Measurements from ENCODE around the gene SORL1.

SORL1 gene

GRCh38 chr11:121437686-121438078 lies 14.4 kb upstream of the SORL1 start:
- TF ChIP-seq CTCF (conservative IDR thresholded peaks at IDR 0.05; ENCODE audit: low read depth, low read length) = no peak
- no peak for DNase-seq (ENCODE audit: low read depth)
- no peak overlapping the region for H3K4me3 ChIP-seq (ENCODE audit: low read length)

- no peak for TF ChIP-seq CTCF (conservative IDR thresholded peaks at IDR 0.05; ENCODE audit: low read depth, low read length)
- no peak for DNase-seq (ENCODE audit: low read depth)
- H3K4me3 ChIP-seq (ENCODE audit: low read length) = no peak overlapping the region
Observed at GRCh38 chr11:121439337-121439736, 12.8 kb upstream of the SORL1 start.

GRCh38 chr11:121439759-121440158 lies 12.4 kb upstream of the SORL1 start:
- no peak overlapping the region for H3K4me3 ChIP-seq (ENCODE audit: low read length)
- DNase-seq (ENCODE audit: low read depth) = no peak
- TF ChIP-seq CTCF (conservative IDR thresholded peaks at IDR 0.05; ENCODE audit: low read depth, low read length) = no peak

- TF ChIP-seq CTCF (conservative IDR thresholded peaks at IDR 0.05; ENCODE audit: low read depth, low read length) = no peak
- DNase-seq (ENCODE audit: low read depth) = no peak
- no peak overlapping the region for H3K4me3 ChIP-seq (ENCODE audit: low read length)
Observed at GRCh38 chr11:121441521-121441920, 10.6 kb upstream of the SORL1 start.

- no peak for DNase-seq (ENCODE audit: low read depth)
- no peak for TF ChIP-seq CTCF (conservative IDR thresholded peaks at IDR 0.05; ENCODE audit: low read depth, low read length)
- no peak overlapping the region for H3K4me3 ChIP-seq (ENCODE audit: low read length)
Observed at GRCh38 chr11:121443688-121444275, 8.3 kb upstream of the SORL1 start.

GRCh38 chr11:121444526-121444925 lies 7.6 kb upstream of the SORL1 start:
- DNase-seq (ENCODE audit: low read depth) = no peak
- H3K4me3 ChIP-seq (ENCODE audit: low read length) = no peak overlapping the region
- no peak for TF ChIP-seq CTCF (conservative IDR thresholded peaks at IDR 0.05; ENCODE audit: low read depth, low read length)

- H3K4me3 ChIP-seq (ENCODE audit: low read length) = no peak overlapping the region
- TF ChIP-seq CTCF (conservative IDR thresholded peaks at IDR 0.05; ENCODE audit: low read depth, low read length) = no peak
- no peak for DNase-seq (ENCODE audit: low read depth)
Observed at GRCh38 chr11:121445071-121445768, 6.9 kb upstream of the SORL1 start.

Data from retinal pigment epithelial cell (primary cell).